HG02678 (cell line): ENCODE data around the gene RTEL1.

Experiments
- ATAC-seq: cut with Tn5 transposase; IDR thresholded peaks from one replicate; pipeline ENCODE4 v1.9.1; 2021; ENCODE audit warnings: mild to moderate bottlenecking, moderate library complexity; ENCODE audit not compliant: unreplicated experiment

RTEL1 gene

GRCh38 chr20:63688228-63689045 lies 30.3 kb downstream of the RTEL1 start:
- no peak for ATAC-seq

GRCh38 chr20:63689046-63690002 lies 31.2 kb downstream of the RTEL1 start:
- no peak for ATAC-seq

- no peak for ATAC-seq
Measured at GRCh38 chr20:63690003-63690897, 32.1 kb downstream of the RTEL1 start.

GRCh38 chr20:63690898-63691710 lies 33.0 kb downstream of the RTEL1 start:
- no peak for ATAC-seq

- ATAC-seq, result no peak
Measured at GRCh38 chr20:63691711-63692435, 33.8 kb downstream of the RTEL1 start.

- ATAC-seq, result no peak
Measured at GRCh38 chr20:63692436-63693082, 34.4 kb downstream of the RTEL1 start.

GRCh38 chr20:63693083-63693732 lies 35.1 kb downstream of the RTEL1 start:
- ATAC-seq, result no peak

- no peak for ATAC-seq
Measured at GRCh38 chr20:63693733-63694583, 35.8 kb downstream of the RTEL1 start.

GRCh38 chr20:63694584-63695423 lies 36.7 kb downstream of the RTEL1 start:
- no peak for ATAC-seq

- no peak for ATAC-seq
Measured at GRCh38 chr20:63695424-63696305, 37.6 kb downstream of the RTEL1 start.

GRCh38 chr20:63696306-63696627 lies 38.2 kb downstream of the RTEL1 start:
- ATAC-seq, result no peak

- no peak for ATAC-seq
Measured at GRCh38 chr20:63696628-63697356, 38.7 kb downstream of the RTEL1 start, which contains the start of gene TNFRSF6B. TSS of gene TNFRSF6B (plus strand) at chr20:63696652. CDS start at chr20:63696768, 116 bp downstream.

- no peak for ATAC-seq
Measured at GRCh38 chr20:63697357-63697867, 39.3 kb downstream of the RTEL1 start.

- no peak for ATAC-seq
Measured at GRCh38 chr20:63697868-63698545, 39.9 kb downstream of the RTEL1 start.
